ENCODE data around the gene MEF2D. TPM values are rescaled to one million over a fixed set of nuclear protein-coding genes. Genes with fewer than 3 reads are reported as not detected.

MEF2D gene
- total and polyA plus RNA-seq, 2 donors (not counting 1 experiment from before 2014, with no cell fraction given): 65.6 to 128 TPM

- H3K4me1 Mint-ChIP-seq: peaks cover 10% of the 10 kb centered on the region
- POLR2A ChIA-PET: no interaction called here
These were observed 45.7 kb upstream of the MEF2D start for GRCh38 chr1:156546267-156546666.

GRCh38 chr1:156544592-156545102 is 44.1 kb upstream of the MEF2D start:
- intact Hi-C loops (cut with micrococcal nuclease): no loop called here

More at GRCh38 chr1:156546267-156546666, 45.7 kb upstream of the MEF2D start:
- CTCF ChIA-PET: no interaction called here
- Histone ChIP-seq H2AFZ (ENCODE audit: insufficient read depth, low read depth, low read length, poor library complexity, severe bottlenecking) (no peak overlapping the region), H3K27me3 (replicated peaks in 1 of 4; ENCODE audit: control extremely low read depth in 1 of 4, control insufficient read depth in 3 of 4, insufficient read depth in 4 of 4, low read length in 3 of 4) (no peaks in the 10 kb centered on the region), H3K4me3 (ENCODE audit: control extremely low read depth in 1 of 5, extremely low read depth in 1 of 5, insufficient read depth in 1 of 5, low read depth in 2 of 5, low read length in 4 of 5) (no peak overlapping the region), H3K4me2 (replicated peaks; ENCODE audit: low read depth, low read length, poor library complexity, severe bottlenecking) (no peak overlapping the region), H3K27ac (ENCODE audit: low read length in 2 of 2) (no peak overlapping the region), H4K20me1 (ENCODE audit: control insufficient read depth, insufficient read depth, low read length, poor library complexity, severe bottlenecking) (no peaks in the 10 kb centered on the region), H3K9ac (ENCODE audit: low read length) (no peak overlapping the region), H3K9me3 (ENCODE audit: control extremely low read depth in 1 of 3, control insufficient read depth in 2 of 3, insufficient read depth in 1 of 3, low read length in 2 of 3) (no peaks in the 10 kb centered on the region), H3K4me1 (ENCODE audit: control insufficient read depth in 2 of 2, insufficient read depth in 2 of 2, low read length in 2 of 2) (peaks cover 8 to 9% of the 10 kb centered on the region in 2 donors), H3K36me3 (replicated peaks in 1 of 2; ENCODE audit: control extremely low read depth in 1 of 2, control insufficient read depth in 1 of 2, extremely low read depth in 1 of 2, insufficient read depth in 2 of 2, low read length in 1 of 2) (no peaks in the 10 kb centered on the region), H3K79me2 (ENCODE audit: control insufficient read depth, insufficient read depth, low read length) (no peaks in the 10 kb centered on the region)
- WGBS (ENCODE audit: insufficient coverage): no CpG with 5 or more reads among the region's 3 CpGs
- Mint-ChIP-seq H3K27me3 (no peaks in the 10 kb centered on the region), H3K27ac (no peak overlapping the region), H3K4me3 (no peak overlapping the region), H3K9me3 (ENCODE audit: insufficient read depth) (no peaks in the 10 kb centered on the region)
- ATAC-seq (ENCODE audit: low read depth): no peak
- no peak for TF ChIP-seq EZH2 (IDR thresholded peaks at IDR 0.05; ENCODE audit: borderline replicate concordance, insufficient read depth, low read depth, low read length, poor library complexity, severe bottlenecking)
- no peak for TF ChIP-seq CTCF (IDR thresholded peaks at IDR 0.05)
- no peak for DNase-seq
- intact Hi-C loops (cut with micrococcal nuclease): no loop called here

More at GRCh38 chr1:156544592-156545102, 44.1 kb upstream of the MEF2D start:
- Mint-ChIP-seq H3K27ac (no peak overlapping the region), H3K9me3 (ENCODE audit: insufficient read depth) (no peaks in the 10 kb centered on the region), H3K4me1 (peaks cover 2% of the 10 kb centered on the region), H3K4me3 (no peak overlapping the region), H3K27me3 (no peaks in the 10 kb centered on the region)
- TF ChIP-seq CTCF (IDR thresholded peaks at IDR 0.05) (no peak), EZH2 (IDR thresholded peaks at IDR 0.05; ENCODE audit: borderline replicate concordance, insufficient read depth, low read depth, low read length, poor library complexity, severe bottlenecking) (no peak)
- H3K9ac ChIP-seq (ENCODE audit: low read length): no peak overlapping the region
- no peak overlapping the region for H2AFZ ChIP-seq (ENCODE audit: insufficient read depth, low read depth, low read length, poor library complexity, severe bottlenecking)
- H3K27ac ChIP-seq (ENCODE audit: low read length in 2 of 2): no peak overlapping the region
- H3K4me3 ChIP-seq (ENCODE audit: control extremely low read depth in 1 of 5, extremely low read depth in 1 of 5, insufficient read depth in 1 of 5, low read depth in 2 of 5, low read length in 4 of 5): no peak overlapping the region
- no peaks in the 10 kb centered on the region for H3K79me2 ChIP-seq (ENCODE audit: control insufficient read depth, insufficient read depth, low read length)
- no peaks in the 10 kb centered on the region for H3K4me1 ChIP-seq (ENCODE audit: control insufficient read depth in 2 of 2, insufficient read depth in 2 of 2, low read length in 2 of 2)
- H4K20me1 ChIP-seq (ENCODE audit: control insufficient read depth, insufficient read depth, low read length, poor library complexity, severe bottlenecking): no peaks in the 10 kb centered on the region
- H3K36me3 ChIP-seq (replicated peaks in 1 of 2; ENCODE audit: control extremely low read depth in 1 of 2, control insufficient read depth in 1 of 2, extremely low read depth in 1 of 2, insufficient read depth in 2 of 2, low read length in 1 of 2): no peaks in the 10 kb centered on the region
- no peaks in the 10 kb centered on the region for H3K9me3 ChIP-seq (ENCODE audit: control extremely low read depth in 1 of 3, control insufficient read depth in 2 of 3, insufficient read depth in 1 of 3, low read length in 2 of 3)
- no peak overlapping the region for H3K4me2 ChIP-seq (replicated peaks; ENCODE audit: low read depth, low read length, poor library complexity, severe bottlenecking)
- DNase-seq (no peak), ATAC-seq (ENCODE audit: low read depth) (no peak)
- ChIA-PET CTCF (interaction anchor here (1.1 kb wide), 1 partner anchor 36 kb away, joined by 3 read pairs; no protein-coding TSS in a partner anchor), POLR2A (no interaction called here)
- H3K27me3 ChIP-seq (replicated peaks in 1 of 4; ENCODE audit: control extremely low read depth in 1 of 4, control insufficient read depth in 3 of 4, insufficient read depth in 4 of 4, low read length in 3 of 4): no peaks in the 10 kb centered on the region
- no CpG with 5 or more reads among the region's 3 CpGs for WGBS (ENCODE audit: insufficient coverage)
